Adrenal gland (tissue), 5 donors: ENCODE results near the gene TTLL10.

Experiments
- POLR2A ChIP-seq, 2 donors: fragments of 450-650 bp; IDR thresholded peaks; one replicate each; pipeline ENCODE4 v1.6.1; 2017; ENCODE audit warnings: antibody characterized with exemption in 2 of 2, mild to moderate bottlenecking in 2 of 2, moderate library complexity in 1 of 2
- TF ChIP-seq, protein P1 (sequence below), 6 experiments: fragments of 450-650 bp in 4 of 6; fragments of 200-600 bp in 2 of 6; sonication (generic) in 1 of 6; IDR thresholded peaks; 1 replicate in 5 of 6; 2 replicates in 1 of 6; pipeline versions ENCODE4 v1.5.1 to v1.8.0; 2016 to 2021; ENCODE audit warnings: antibody characterized with exemption in 6 of 6, mild to moderate bottlenecking in 2 of 6, moderate library complexity in 1 of 6
- donor health status: DM: no; HTN: no; CAD: no.

DNA sequence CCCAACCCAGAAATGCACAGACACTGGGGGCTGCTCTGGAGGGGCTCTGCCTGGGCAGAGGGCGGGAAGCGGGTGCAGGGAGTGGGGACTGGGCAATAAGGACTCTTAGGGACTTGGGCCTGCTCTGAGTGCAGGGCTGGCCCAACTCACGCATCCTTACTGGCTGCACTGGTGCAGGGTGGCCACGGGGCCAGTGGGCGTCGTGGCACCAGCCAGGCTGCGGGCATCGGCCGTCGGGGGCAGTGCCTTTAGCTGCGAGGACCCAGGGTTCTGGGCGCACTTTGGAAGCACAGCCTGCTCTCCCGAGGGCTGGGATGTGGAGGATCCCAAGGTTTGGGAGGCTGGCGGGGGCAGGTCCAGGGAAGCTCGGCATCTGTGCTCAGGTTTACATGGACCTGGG lies 27.1 kb upstream of the TTLL10 start:
- no peak for TF ChIP-seq POLR2A (IDR thresholded peaks at IDR 0.05)
- TF ChIP-seq, protein P1, sequence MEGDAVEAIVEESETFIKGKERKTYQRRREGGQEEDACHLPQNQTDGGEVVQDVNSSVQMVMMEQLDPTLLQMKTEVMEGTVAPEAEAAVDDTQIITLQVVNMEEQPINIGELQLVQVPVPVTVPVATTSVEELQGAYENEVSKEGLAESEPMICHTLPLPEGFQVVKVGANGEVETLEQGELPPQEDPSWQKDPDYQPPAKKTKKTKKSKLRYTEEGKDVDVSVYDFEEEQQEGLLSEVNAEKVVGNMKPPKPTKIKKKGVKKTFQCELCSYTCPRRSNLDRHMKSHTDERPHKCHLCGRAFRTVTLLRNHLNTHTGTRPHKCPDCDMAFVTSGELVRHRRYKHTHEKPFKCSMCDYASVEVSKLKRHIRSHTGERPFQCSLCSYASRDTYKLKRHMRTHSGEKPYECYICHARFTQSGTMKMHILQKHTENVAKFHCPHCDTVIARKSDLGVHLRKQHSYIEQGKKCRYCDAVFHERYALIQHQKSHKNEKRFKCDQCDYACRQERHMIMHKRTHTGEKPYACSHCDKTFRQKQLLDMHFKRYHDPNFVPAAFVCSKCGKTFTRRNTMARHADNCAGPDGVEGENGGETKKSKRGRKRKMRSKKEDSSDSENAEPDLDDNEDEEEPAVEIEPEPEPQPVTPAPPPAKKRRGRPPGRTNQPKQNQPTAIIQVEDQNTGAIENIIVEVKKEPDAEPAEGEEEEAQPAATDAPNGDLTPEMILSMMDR (IDR thresholded peaks at IDR 0.05): no peak
